H9 (cell line): Measurements from ENCODE around the gene FBLN7. TPM values are rescaled to one million over a fixed set of nuclear protein-coding genes. Genes with fewer than 3 reads are reported as not detected.
A peak's percentile ranks its signal among the peaks of the same experiment; 100 is the strongest.

Source experiments
- DNase-seq: peaks from one replicate; pipeline ENCODE4 v3.0.0-alpha.2; 2017
- H2AFZ ChIP-seq: one replicate; pipeline ENCODE4 v1.6.1; 2013; ENCODE audit warnings: mild to moderate bottlenecking, low read length, control low read depth, moderate library complexity
- H2AK5ac ChIP-seq: 2 replicates; pipeline ENCODE4 v1.6.1; 2013; ENCODE audit warnings: low read length, control low read depth, mixed read lengths; ENCODE audit not compliant: insufficient read length
- H2BK120ac ChIP-seq: one replicate; pipeline ENCODE4 v1.6.1; 2013; ENCODE audit warnings: low read depth, mild to moderate bottlenecking, low read length, control low read depth, inconsistent platforms; ENCODE audit not compliant: poor library complexity, severe bottlenecking
- H2BK12ac ChIP-seq: 2 replicates; pipeline ENCODE4 v1.6.1; 2013; ENCODE audit warnings: low read length, control low read depth, mixed read lengths, low read depth; ENCODE audit not compliant: insufficient read length
- H2BK15ac ChIP-seq: 2 replicates; pipeline ENCODE4 v1.6.1; 2013; ENCODE audit warnings: low read depth, low read length, control low read depth
- H2BK20ac ChIP-seq: one replicate; pipeline ENCODE4 v1.6.1; 2013; ENCODE audit warnings: low read depth, mild to moderate bottlenecking, low read length, control low read depth, inconsistent platforms; ENCODE audit not compliant: poor library complexity, severe bottlenecking
- H2BK5ac ChIP-seq: 2 replicates; pipeline ENCODE4 v1.6.1; 2013; ENCODE audit warnings: low read length, control low read depth, mixed read lengths; ENCODE audit not compliant: insufficient read length
- H3K14ac ChIP-seq: 2 replicates; pipeline ENCODE4 v1.6.1; 2013; ENCODE audit warnings: low read length, control low read depth; ENCODE audit not compliant: insufficient read depth
- H3K18ac ChIP-seq: 2 replicates; pipeline ENCODE4 v1.6.1; 2013; ENCODE audit warnings: low read depth, mild to moderate bottlenecking, mixed read lengths, low read length, control low read depth; ENCODE audit not compliant: insufficient read length
- H3K23ac ChIP-seq: 2 replicates; pipeline ENCODE4 v1.6.1; 2013; ENCODE audit warnings: low read length, control low read depth, mixed read lengths, low read depth; ENCODE audit not compliant: insufficient read length
- H3K23me2 ChIP-seq: 2 replicates; pipeline ENCODE4 v1.6.1; 2013; ENCODE audit warnings: low read depth, mild to moderate bottlenecking, mixed read lengths, low read length, control low read depth; ENCODE audit not compliant: insufficient read length, poor library complexity, severe bottlenecking
- H3K27ac ChIP-seq: 2 replicates; pipeline ENCODE4 v1.5.1; 2013; ENCODE audit warnings: low read length, control low read depth, mixed read lengths, low read depth; ENCODE audit not compliant: insufficient read length
- H3K27me3 ChIP-seq: 2 replicates; pipeline ENCODE4 v1.6.1; 2013; ENCODE audit warnings: low read length, control low read depth, inconsistent platforms; ENCODE audit not compliant: insufficient read depth
- H3K4ac ChIP-seq: 2 replicates; pipeline ENCODE4 v1.6.1; 2013; ENCODE audit warnings: low read depth, mild to moderate bottlenecking, control low read depth, inconsistent platforms, low read length, moderate library complexity
- H3K4me1 ChIP-seq: 2 replicates; pipeline ENCODE4 v1.6.1; 2013; ENCODE audit warnings: low read length, control low read depth, inconsistent platforms; ENCODE audit not compliant: insufficient read depth
- H3K4me2 ChIP-seq: 2 replicates; pipeline ENCODE4 v1.6.1; 2013; ENCODE audit warnings: low read length, control low read depth, mixed read lengths; ENCODE audit not compliant: insufficient read length, insufficient read depth
- H3K56ac ChIP-seq: 2 replicates; pipeline ENCODE4 v1.6.1; 2013; ENCODE audit warnings: low read depth, mild to moderate bottlenecking, mixed read lengths, low read length, control low read depth; ENCODE audit not compliant: insufficient read length
- H3K79me1 ChIP-seq: 2 replicates; pipeline ENCODE4 v1.6.1; 2013; ENCODE audit warnings: low read depth, mild to moderate bottlenecking, moderate library complexity, low read length, control low read depth, inconsistent platforms; ENCODE audit not compliant: insufficient read depth, poor library complexity, severe bottlenecking
- H3K79me2 ChIP-seq: 2 replicates; pipeline ENCODE4 v1.6.1; 2013; ENCODE audit warnings: low read length, control low read depth, inconsistent platforms; ENCODE audit not compliant: insufficient read depth
- H3K9ac ChIP-seq: 2 replicates; pipeline ENCODE4 v1.6.1; 2013; ENCODE audit warnings: low read length, control low read depth, mixed read lengths; ENCODE audit not compliant: insufficient read length; ENCODE audit errors: extremely low read depth
- H3K9me3 ChIP-seq: one replicate; pipeline ENCODE4 v1.6.1; 2013; ENCODE audit warnings: low read depth, low read length, inconsistent platforms; ENCODE audit not compliant: control insufficient read depth
- H3T11ph ChIP-seq: one replicate; pipeline ENCODE4 v1.6.1; 2013; ENCODE audit warnings: mild to moderate bottlenecking, low read length, control low read depth, inconsistent platforms
- H4K20me1 ChIP-seq: one replicate; pipeline ENCODE4 v1.6.1; 2013; ENCODE audit not compliant: control insufficient read depth, insufficient read length, insufficient read depth
- H4K5ac ChIP-seq: 2 replicates; pipeline ENCODE4 v1.6.1; 2013; ENCODE audit warnings: low read depth, mild to moderate bottlenecking, mixed read lengths, low read length, control low read depth; ENCODE audit not compliant: insufficient read length
- H4K8ac ChIP-seq: replicated peaks from 2 replicates; pipeline ENCODE4 v1.6.1; 2013; ENCODE audit warnings: low read length, control low read depth, mixed read lengths, low read depth; ENCODE audit not compliant: insufficient read length
- H4K91ac ChIP-seq: 2 replicates; pipeline ENCODE4 v1.6.1; 2013; ENCODE audit warnings: low read depth, mild to moderate bottlenecking, moderate library complexity, mixed read lengths, low read length, control low read depth; ENCODE audit not compliant: insufficient read length
- H3K27ac Mint-ChIP-seq, 3 experiments: 2 replicates in 2 of 3; 3 replicates in 1 of 3; pipeline ENCODE4 v1.8.0; 2020 to 2021; ENCODE audit warnings: mixed read lengths in 3 of 3, mild to moderate bottlenecking in 1 of 3, moderate library complexity in 1 of 3
- H3K27me3 Mint-ChIP-seq: 2 replicates; pipeline ENCODE4 v1.8.0; 2021; ENCODE audit warnings: low read depth, mild to moderate bottlenecking, moderate library complexity, mixed read lengths
- H3K36me3 Mint-ChIP-seq, 3 experiments: 2 replicates in 2 of 3; 3 replicates in 1 of 3; pipeline ENCODE4 v1.8.0; 2020 to 2021; ENCODE audit warnings: low read depth in 3 of 3, mixed read lengths in 3 of 3; ENCODE audit not compliant: insufficient read depth in 1 of 3
- H3K4me1 Mint-ChIP-seq, 2 experiments: 2 replicates each; pipeline ENCODE4 v1.8.0; 2020; ENCODE audit warnings: mixed read lengths in 2 of 2
- H3K4me3 Mint-ChIP-seq, 2 experiments: 2 replicates in 1 of 2; 3 replicates in 1 of 2; pipeline ENCODE4 v1.8.0; 2020 to 2021; ENCODE audit warnings: mild to moderate bottlenecking in 2 of 2, mixed read lengths in 2 of 2, moderate library complexity in 1 of 2
- H3K9me3 Mint-ChIP-seq, 2 experiments: 2 replicates in 1 of 2; 3 replicates in 1 of 2; pipeline ENCODE4 v1.8.0; 2020; ENCODE audit warnings: mild to moderate bottlenecking in 2 of 2, mixed read lengths in 2 of 2, moderate library complexity in 1 of 2
- WGBS: extraction: QIAGEN DNeasy Blood & Tissue Kit; methylation state at CpG from one replicate; pipeline ENCODE4 v1.1.7; 2013; ENCODE audit warnings: missing lambda C conversion rate, low lambda C conversion rate, mixed read lengths; ENCODE audit not compliant: insufficient read length; ENCODE audit errors: extremely low coverage; 5-methylcytosine and 5-hydroxymethylcytosine counted together
- total RNA-seq: library from RNA; stranded (reverse); gene quantifications from 2 replicates; pipeline ENCODE4 v1.2.1, GENCODE V29; 2021
- TF ChIP-seq, protein P1 (sequence below): fragments of 200-600 bp; sonication (generic); conservative IDR thresholded peaks from 3 replicates; pipeline ENCODE4 v1.8.0; 2021; ENCODE audit warnings: antibody characterized with exemption, mild to moderate bottlenecking

FBLN7 gene
- total RNA-seq, 1 experiment from 2014 or later, result 1.3 TPM

DNA sequence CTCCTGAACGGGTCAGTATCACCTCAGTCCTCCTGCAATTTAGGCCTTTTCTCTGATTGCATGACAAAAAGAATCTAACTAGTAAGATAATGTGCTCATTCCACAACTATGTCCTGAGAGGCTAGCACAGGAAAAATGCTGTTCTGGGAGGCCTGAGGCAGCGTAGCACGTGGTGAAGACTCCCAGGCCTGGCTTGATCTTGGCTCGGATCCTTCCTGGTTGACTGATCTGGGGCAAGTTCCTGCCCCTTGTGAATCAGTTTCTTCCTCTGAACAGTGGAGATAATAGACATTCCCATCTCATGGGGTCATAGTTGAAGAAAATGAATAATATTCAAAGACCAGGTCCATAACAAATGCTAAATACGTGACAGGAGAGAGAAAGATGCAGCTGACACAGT is 12.3 kb downstream of the FBLN7 start:
- Mint-ChIP-seq H3K36me3 (no peaks in the 10 kb centered on the region; a peak in 1 of 7 replicates), H3K9me3 (no peaks in the 10 kb centered on the region), H3K4me1 (peaks cover 11 to 14% of the 10 kb centered on the region in 2 experiments), H3K4me3 (no peak overlapping the region), H3K27ac (0 out of 7 replicates have a peak overlapping the region, but pooled peaks of 1 of the 3 experiments have one; percentile 6), H3K27me3 (no peaks in the 10 kb centered on the region; the same call in 1 of the 2 replicates)
- Histone ChIP-seq H3K9ac (no peak overlapping the region), H2AFZ (no peak overlapping the region), H3K27me3 (no peaks in the 10 kb centered on the region), H2BK120ac (no peak overlapping the region), H3K23ac (no peak overlapping the region), H2BK12ac (no peak overlapping the region), H3K4ac (no peak overlapping the region), H3K56ac (no peak overlapping the region), H4K20me1 (no peaks in the 10 kb centered on the region), H3K79me1 (no peaks in the 10 kb centered on the region), H4K91ac (no peak overlapping the region), H3K27ac (no peak overlapping the region), H2BK15ac (no peak overlapping the region), H3K18ac (no peak overlapping the region), H3K4me2 (no peak overlapping the region), H2BK5ac (no peak overlapping the region), H4K5ac (no peak overlapping the region), H3K79me2 (no peaks in the 10 kb centered on the region), H2BK20ac (no peak overlapping the region), H3K9me3 (no peaks in the 10 kb centered on the region), H3K23me2 (no peaks in the 10 kb centered on the region), H3K14ac (no peak overlapping the region), H3K4me1 (peaks cover 3% of the 10 kb centered on the region; the same call in 1 of the 2 replicates), H3T11ph (no peak overlapping the region), H2AK5ac (no peak overlapping the region), H4K8ac (no peak overlapping the region)
- no CpG with 5 or more reads among the region's 5 CpGs for WGBS
- TF ChIP-seq, protein P1, sequence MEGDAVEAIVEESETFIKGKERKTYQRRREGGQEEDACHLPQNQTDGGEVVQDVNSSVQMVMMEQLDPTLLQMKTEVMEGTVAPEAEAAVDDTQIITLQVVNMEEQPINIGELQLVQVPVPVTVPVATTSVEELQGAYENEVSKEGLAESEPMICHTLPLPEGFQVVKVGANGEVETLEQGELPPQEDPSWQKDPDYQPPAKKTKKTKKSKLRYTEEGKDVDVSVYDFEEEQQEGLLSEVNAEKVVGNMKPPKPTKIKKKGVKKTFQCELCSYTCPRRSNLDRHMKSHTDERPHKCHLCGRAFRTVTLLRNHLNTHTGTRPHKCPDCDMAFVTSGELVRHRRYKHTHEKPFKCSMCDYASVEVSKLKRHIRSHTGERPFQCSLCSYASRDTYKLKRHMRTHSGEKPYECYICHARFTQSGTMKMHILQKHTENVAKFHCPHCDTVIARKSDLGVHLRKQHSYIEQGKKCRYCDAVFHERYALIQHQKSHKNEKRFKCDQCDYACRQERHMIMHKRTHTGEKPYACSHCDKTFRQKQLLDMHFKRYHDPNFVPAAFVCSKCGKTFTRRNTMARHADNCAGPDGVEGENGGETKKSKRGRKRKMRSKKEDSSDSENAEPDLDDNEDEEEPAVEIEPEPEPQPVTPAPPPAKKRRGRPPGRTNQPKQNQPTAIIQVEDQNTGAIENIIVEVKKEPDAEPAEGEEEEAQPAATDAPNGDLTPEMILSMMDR, result no peak
- DNase-seq, result no peak
